Stimulated activated CD8-positive, alpha-beta memory T cell treated with anti-CD3 and anti-CD28 coated beads, Interleukin-15, amount 100 ng/mL, for 24 hours (primary cell): ENCODE results near the gene STAB2.

Experiments used
- DNase-seq: peaks from one replicate; pipeline ENCODE4 v3.0.0-alpha.2; 2020; ENCODE audit warnings: low read depth

Gene STAB2

GRCh38 chr12:103586791-103587370 lies at the start of gene STAB2:
TSS of gene STAB2 (plus strand) at chr12:103587273. CDS start at chr12:103587477, 204 bp downstream.
- no peak for DNase-seq

- DNase-seq = no peak
Measured at GRCh38 chr12:103538397-103538796, 48.7 kb upstream of the STAB2 start.

GRCh38 chr12:103540319-103540718 lies 46.8 kb upstream of the STAB2 start:
- no peak for DNase-seq

GRCh38 chr12:103542078-103542477 lies 45.0 kb upstream of the STAB2 start:
- DNase-seq = no peak

GRCh38 chr12:103546959-103547358 lies 40.1 kb upstream of the STAB2 start:
- no peak for DNase-seq

- DNase-seq = no peak
Measured at GRCh38 chr12:103547376-103547775, 39.7 kb upstream of the STAB2 start.

GRCh38 chr12:103547929-103548328 lies 39.1 kb upstream of the STAB2 start:
- DNase-seq = no peak

GRCh38 chr12:103548622-103549601 lies 38.2 kb upstream of the STAB2 start:
- DNase-seq = peak; percentile 38

GRCh38 chr12:103556890-103557627 lies 30.0 kb upstream of the STAB2 start:
- no peak for DNase-seq

GRCh38 chr12:103557628-103558010 lies 29.5 kb upstream of the STAB2 start:
- DNase-seq = no peak

- no peak for DNase-seq
Measured at GRCh38 chr12:103558879-103559278, 28.2 kb upstream of the STAB2 start.

- DNase-seq = no peak
Measured at GRCh38 chr12:103560604-103561101, 26.4 kb upstream of the STAB2 start.

- DNase-seq = no peak
Measured at GRCh38 chr12:103561174-103561573, 25.9 kb upstream of the STAB2 start.

GRCh38 chr12:103566398-103566797 lies 20.7 kb upstream of the STAB2 start:
- no peak for DNase-seq

GRCh38 chr12:103569278-103569677 lies 17.8 kb upstream of the STAB2 start:
- DNase-seq = no peak

- DNase-seq = no peak
Measured at GRCh38 chr12:103571286-103571685, 15.8 kb upstream of the STAB2 start.

- DNase-seq = no peak
Measured at GRCh38 chr12:103572312-103573045, 14.6 kb upstream of the STAB2 start.

- no peak for DNase-seq
Measured at GRCh38 chr12:103573185-103573584, 13.9 kb upstream of the STAB2 start.

GRCh38 chr12:103578926-103579325 lies 8.1 kb upstream of the STAB2 start:
- DNase-seq = no peak

GRCh38 chr12:103580026-103580425 lies 7.0 kb upstream of the STAB2 start:
- DNase-seq = no peak

- DNase-seq = no peak
Measured at GRCh38 chr12:103583008-103583407, 4.1 kb upstream of the STAB2 start.

GRCh38 chr12:103586132-103586531 lies 941 bp upstream of the STAB2 start:
- no peak for DNase-seq
